Retinal pigment epithelial cell (primary cell): ENCODE measurements around the gene DIP2C.

Source experiments
- DNase-seq: peaks from one replicate; pipeline ENCODE4 v3.0.0-alpha.2; 2010; ENCODE audit warnings: low read depth
- H3K4me3 ChIP-seq: 2 replicates; pipeline ENCODE4 v1.5.1; 2011; ENCODE audit warnings: mild to moderate bottlenecking, low read length, control low read depth, moderate library complexity
- CTCF ChIP-seq: conservative IDR thresholded peaks from 2 replicates; pipeline ENCODE4 v1.5.1; 2011; ENCODE audit warnings: low read depth, low read length, control low read depth, inconsistent platforms

Gene DIP2C

DNA sequence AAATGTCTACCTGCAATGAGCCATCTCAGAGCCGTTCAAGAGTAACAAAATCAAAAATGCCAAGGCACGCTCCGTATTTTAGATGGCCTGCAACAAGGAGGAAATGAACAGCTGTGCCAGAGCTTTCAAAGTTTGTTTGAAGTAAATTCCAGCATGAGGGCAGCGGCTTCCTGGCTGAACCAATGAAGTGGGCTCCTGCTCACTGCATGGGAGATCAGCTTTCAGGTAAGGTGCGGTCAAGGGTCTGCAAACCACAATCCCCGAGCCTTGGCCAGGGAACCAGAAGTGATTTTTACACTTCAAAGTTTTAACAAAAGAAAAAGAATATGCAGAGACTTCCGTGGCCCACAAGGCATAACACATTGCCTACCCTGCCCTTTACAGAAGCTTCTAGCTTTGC lies 120.6 kb downstream of the DIP2C start:
- no peak overlapping the region for H3K4me3 ChIP-seq
- no peak for TF ChIP-seq CTCF
- DNase-seq = no peak

DNA sequence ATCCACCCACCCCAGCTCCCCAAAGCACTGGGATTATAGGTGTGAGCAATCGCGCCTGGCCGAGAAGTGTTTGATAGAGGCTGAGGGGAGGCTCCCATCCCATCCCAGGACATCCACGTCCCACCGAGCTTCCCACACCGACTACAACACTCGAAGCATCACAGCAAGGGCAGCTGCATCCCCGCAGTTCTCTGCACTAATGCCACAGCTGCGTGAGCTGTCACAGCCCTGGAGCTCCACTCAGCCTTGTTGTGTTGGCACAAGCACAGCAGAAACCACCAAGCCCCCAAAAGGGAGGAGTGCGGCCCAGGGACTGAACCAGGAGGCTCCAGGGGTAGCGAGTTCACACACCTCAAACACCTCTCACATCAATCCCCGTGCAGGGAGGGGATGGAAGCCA lies 121.6 kb downstream of the DIP2C start:
- DNase-seq = no peak
- TF ChIP-seq CTCF = no peak
- H3K4me3 ChIP-seq = no peak overlapping the region

GRCh38 chr10:566241-566885 lies 123.1 kb downstream of the DIP2C start:
- no peak for DNase-seq
- H3K4me3 ChIP-seq = no peak overlapping the region
- no peak for TF ChIP-seq CTCF

DNA sequence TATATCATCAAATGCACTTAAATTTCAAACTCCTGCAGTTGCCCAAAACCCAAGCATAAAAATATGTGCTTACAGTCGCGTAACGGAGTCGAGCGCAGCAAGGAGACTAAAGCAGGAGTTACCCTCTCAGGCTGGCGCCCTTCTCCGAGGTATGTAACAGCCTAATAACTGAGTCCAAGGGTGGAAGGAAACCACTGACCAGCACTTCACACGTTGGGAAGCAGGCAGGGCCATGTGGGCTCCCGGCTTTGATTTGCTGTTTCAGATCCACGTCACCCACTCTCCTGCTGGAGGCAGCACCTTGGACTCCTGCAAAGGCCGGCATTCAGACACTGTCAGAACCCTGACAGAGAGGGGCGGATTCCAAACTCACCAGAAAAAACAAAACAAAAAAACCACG lies 123.8 kb downstream of the DIP2C start:
- no peak overlapping the region for H3K4me3 ChIP-seq
- no peak for DNase-seq
- TF ChIP-seq CTCF = no peak

GRCh38 chr10:565146-565545 lies 124.3 kb downstream of the DIP2C start:
- TF ChIP-seq CTCF = no peak
- no peak overlapping the region for H3K4me3 ChIP-seq
- no peak for DNase-seq

GRCh38 chr10:563827-564226 lies 125.6 kb downstream of the DIP2C start:
- no peak for DNase-seq
- TF ChIP-seq CTCF = no peak
- H3K4me3 ChIP-seq = no peak overlapping the region

GRCh38 chr10:562142-562541 lies 127.3 kb downstream of the DIP2C start:
- no peak for DNase-seq
- no peak for TF ChIP-seq CTCF
- H3K4me3 ChIP-seq = no peak overlapping the region
